ENCODE results near the gene EML6. TPM values are rescaled to one million over a fixed set of nuclear protein-coding genes. Genes with fewer than 3 reads are reported as not detected.

Gene EML6
- total RNA-seq, 2 experiments from 2014 or later, result 0.96 to 1.2 TPM

GRCh38 chr2:54948120-54948519 is 224.7 kb downstream of the EML6 start:
- POLR2A ChIA-PET, result no interaction called here
- H3K27me3 Mint-ChIP-seq, result no peaks in the 10 kb centered on the region
- H3K9me3 Mint-ChIP-seq, result peaks cover 4% of the 10 kb centered on the region
- no peak overlapping the region for H3K4me3 Mint-ChIP-seq
- peaks cover 3% of the 10 kb centered on the region for H3K4me1 Mint-ChIP-seq
- peaks cover 2% of the 10 kb centered on the region for H3K36me3 Mint-ChIP-seq (ENCODE audit: low read depth)
- H3K27ac Mint-ChIP-seq, result no peak overlapping the region
- DNase-seq, result no peak
- CTCF ChIA-PET, result interaction anchor here (1.0 kb wide), 1 partner anchor 12 kb away, joined by 3 read pairs; no protein-coding TSS in a partner anchor

- peaks cover 3% of the 10 kb centered on the region for H3K4me1 Mint-ChIP-seq
- no peak overlapping the region for H3K27ac Mint-ChIP-seq
- no peak for DNase-seq
- H3K9me3 Mint-ChIP-seq, result peaks cover 4% of the 10 kb centered on the region
- peaks cover 2% of the 10 kb centered on the region for H3K36me3 Mint-ChIP-seq (ENCODE audit: low read depth)
- no peak overlapping the region for H3K4me3 Mint-ChIP-seq
- no peaks in the 10 kb centered on the region for H3K27me3 Mint-ChIP-seq
- POLR2A ChIA-PET, result no interaction called here
- CTCF ChIA-PET, result no interaction called here
Observed at GRCh38 chr2:54949431-54949830, 226.0 kb downstream of the EML6 start.

- POLR2A ChIA-PET, result no interaction called here
- Mint-ChIP-seq H3K36me3 (ENCODE audit: low read depth) (no peaks in the 10 kb centered on the region), H3K27me3 (no peaks in the 10 kb centered on the region), H3K27ac (no peak overlapping the region), H3K4me1 (peaks cover 5% of the 10 kb centered on the region), H3K9me3 (no peaks in the 10 kb centered on the region), H3K4me3 (no peak overlapping the region)
- DNase-seq, result no peak
- CTCF ChIA-PET, result interaction anchor here (0.5 to 1.1 kb wide), 2 partner anchors 10 to 43 kb away, joined by 3 to 4 read pairs; no protein-coding TSS in a partner anchor
Observed at GRCh38 chr2:54950811-54951210, 227.3 kb downstream of the EML6 start.

GRCh38 chr2:54952425-54952824 is 229.0 kb downstream of the EML6 start:
- ChIA-PET POLR2A (no interaction called here), CTCF (interaction anchor here (1.0 to 1.2 kb wide), 2 partner anchors 8 to 15 kb away, joined by 3 to 5 read pairs; no protein-coding TSS in a partner anchor)
- DNase-seq, result no peak
- H3K36me3 Mint-ChIP-seq (ENCODE audit: low read depth), result no peaks in the 10 kb centered on the region
- no peaks in the 10 kb centered on the region for H3K27me3 Mint-ChIP-seq
- H3K9me3 Mint-ChIP-seq, result no peaks in the 10 kb centered on the region
- H3K4me1 Mint-ChIP-seq, result peaks cover 6% of the 10 kb centered on the region
- H3K4me3 Mint-ChIP-seq, result no peak overlapping the region
- no peak overlapping the region for H3K27ac Mint-ChIP-seq

GRCh38 chr2:54952978-54953456 is 229.6 kb downstream of the EML6 start:
- H3K9me3 Mint-ChIP-seq, result no peaks in the 10 kb centered on the region
- peaks cover 6% of the 10 kb centered on the region for H3K4me1 Mint-ChIP-seq
- no peak overlapping the region for H3K27ac Mint-ChIP-seq
- H3K36me3 Mint-ChIP-seq (ENCODE audit: low read depth), result no peaks in the 10 kb centered on the region
- no peak for DNase-seq
- CTCF ChIA-PET, result interaction anchor here (1.2 kb wide), 1 partner anchor 14 kb away, joined by 5 read pairs; no protein-coding TSS in a partner anchor
- no peak overlapping the region for H3K4me3 Mint-ChIP-seq
- POLR2A ChIA-PET, result no interaction called here
- H3K27me3 Mint-ChIP-seq, result no peaks in the 10 kb centered on the region

- Mint-ChIP-seq H3K36me3 (ENCODE audit: low read depth) (no peaks in the 10 kb centered on the region), H3K27me3 (no peaks in the 10 kb centered on the region), H3K27ac (no peak overlapping the region), H3K9me3 (no peaks in the 10 kb centered on the region), H3K4me3 (no peak overlapping the region), H3K4me1 (peaks cover 6% of the 10 kb centered on the region)
- ChIA-PET POLR2A (no interaction called here), CTCF (no interaction called here)
- no peak for DNase-seq
Observed at GRCh38 chr2:54954158-54954557, 230.7 kb downstream of the EML6 start.

GRCh38 chr2:54954705-54955357 is 231.4 kb downstream of the EML6 start:
- ChIA-PET POLR2A (no interaction called here), CTCF (no interaction called here)
- Mint-ChIP-seq H3K36me3 (ENCODE audit: low read depth) (no peaks in the 10 kb centered on the region), H3K9me3 (no peaks in the 10 kb centered on the region), H3K27ac (no peak overlapping the region), H3K27me3 (no peaks in the 10 kb centered on the region), H3K4me1 (peaks cover 6% of the 10 kb centered on the region), H3K4me3 (no peak overlapping the region)
- no peak for DNase-seq

- CTCF ChIA-PET, result interaction anchor here (1.1 to 1.2 kb wide), 2 partner anchors 23 to 31 kb away, joined by 3 to 4 read pairs; no protein-coding TSS in a partner anchor
- Mint-ChIP-seq H3K4me3 (no peak overlapping the region), H3K9me3 (no peaks in the 10 kb centered on the region), H3K27me3 (no peaks in the 10 kb centered on the region), H3K36me3 (ENCODE audit: low read depth) (no peaks in the 10 kb centered on the region), H3K4me1 (peaks cover 6% of the 10 kb centered on the region), H3K27ac (no peak overlapping the region)
- DNase-seq, result no peak
- POLR2A ChIA-PET, result no interaction called here
Observed at GRCh38 chr2:54955358-54956110, 232.1 kb downstream of the EML6 start.

- Mint-ChIP-seq H3K4me1 (peaks cover 6% of the 10 kb centered on the region), H3K4me3 (no peak overlapping the region), H3K36me3 (ENCODE audit: low read depth) (no peaks in the 10 kb centered on the region), H3K9me3 (no peaks in the 10 kb centered on the region), H3K27me3 (no peaks in the 10 kb centered on the region), H3K27ac (no peak overlapping the region)
- POLR2A ChIA-PET, result no interaction called here
- DNase-seq, result no peak
- CTCF ChIA-PET, result interaction anchor here (0.7 to 1.2 kb wide), 3 partner anchors 23 to 31 kb away, joined by 3 to 4 read pairs (median 3); no protein-coding TSS in a partner anchor
Observed at GRCh38 chr2:54956111-54956627, 232.7 kb downstream of the EML6 start.

- no peaks in the 10 kb centered on the region for H3K36me3 Mint-ChIP-seq (ENCODE audit: low read depth)
- no peaks in the 10 kb centered on the region for H3K9me3 Mint-ChIP-seq
- H3K4me3 Mint-ChIP-seq, result no peak overlapping the region
- CTCF ChIA-PET, result no interaction called here
- no peak for DNase-seq
- H3K27ac Mint-ChIP-seq, result no peak overlapping the region
- H3K4me1 Mint-ChIP-seq, result peaks cover 6% of the 10 kb centered on the region
- H3K27me3 Mint-ChIP-seq, result no peaks in the 10 kb centered on the region
- POLR2A ChIA-PET, result interaction anchor here (0.6 kb wide), 1 partner anchor 26 kb away, joined by 4 read pairs; no protein-coding TSS in a partner anchor
Observed at GRCh38 chr2:54957321-54957999, 234.0 kb downstream of the EML6 start.

GRCh38 chr2:54958717-54959371 is 235.4 kb downstream of the EML6 start:
- no peak for DNase-seq
- POLR2A ChIA-PET, result no interaction called here
- no peaks in the 10 kb centered on the region for H3K9me3 Mint-ChIP-seq

GRCh38 chr2:54960164-54960563 is 236.7 kb downstream of the EML6 start:
- no peaks in the 10 kb centered on the region for H3K27me3 Mint-ChIP-seq
- ChIA-PET POLR2A (no interaction called here), CTCF (interaction anchor here (1.3 to 1.5 kb wide), 3 partner anchors 8 to 13 kb away, joined by 3 to 4 read pairs (median 3); no protein-coding TSS in a partner anchor)
- H3K9me3 Mint-ChIP-seq, result peaks cover under 1% of the 10 kb centered on the region
- H3K27ac Mint-ChIP-seq, result no peak overlapping the region
- H3K4me3 Mint-ChIP-seq, result no peak overlapping the region
- peaks cover 12% of the 10 kb centered on the region for H3K4me1 Mint-ChIP-seq
- peaks cover 2% of the 10 kb centered on the region for H3K36me3 Mint-ChIP-seq (ENCODE audit: low read depth)
- DNase-seq, result no peak

More at GRCh38 chr2:54958717-54959371, 235.4 kb downstream of the EML6 start:
- Mint-ChIP-seq H3K36me3 (ENCODE audit: low read depth) (no peaks in the 10 kb centered on the region), H3K27ac (no peak overlapping the region), H3K4me1 (peaks cover 6% of the 10 kb centered on the region), H3K4me3 (no peak overlapping the region), H3K27me3 (no peaks in the 10 kb centered on the region)
- CTCF ChIA-PET, result no interaction called here

All from activated CD4-positive, alpha-beta T cell treated with anti-CD3 and anti-CD28 coated beads, Interleukin-2, amount 10 ng/mL, durations not matched to agents 7 days and 5 days (primary cell).